ENCODE measurements around the gene CPO.
"Not testable (repeated sequence)": the region's sequence is repeated elsewhere in the genome, so short reads cannot be mapped to it uniquely, and the experiment has no call there.

The CPO gene

DNA sequence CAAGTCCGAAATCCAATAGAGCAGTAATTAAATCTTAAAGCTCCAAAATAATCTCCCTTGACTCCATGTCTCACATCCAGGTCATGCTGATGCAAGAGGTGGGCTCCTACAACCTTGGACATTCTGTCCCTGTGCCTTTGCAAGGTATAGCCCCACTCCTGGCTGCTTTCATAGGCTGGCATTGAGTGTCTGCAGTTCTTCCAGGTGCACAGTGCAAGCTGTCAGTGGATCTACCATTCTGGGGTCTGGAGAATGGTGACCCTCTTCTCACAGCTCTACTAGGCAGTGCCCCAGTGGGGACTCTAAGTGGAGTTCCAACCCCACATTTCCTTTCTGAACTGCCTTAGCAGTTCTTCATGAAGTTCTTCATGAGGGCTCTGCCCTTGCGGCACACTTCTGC is 14.1 kb downstream of the CPO start:
- H3K4me3 ChIP-seq (ENCODE audit: low read length); H3K4me1 ChIP-seq (ENCODE audit: insufficient read depth, low read length); H3K36me3 ChIP-seq (ENCODE audit: insufficient read depth, low read length); H2AFZ ChIP-seq (ENCODE audit: low read depth, low read length): not testable (repeated sequence)
- peaks cover 13% of the 10 kb centered on the region for H3K27me3 ChIP-seq (ENCODE audit: insufficient read depth, low read length)
- H3K9me3 ChIP-seq (ENCODE audit: low read length), result peaks cover 13% of the 10 kb centered on the region

DNA sequence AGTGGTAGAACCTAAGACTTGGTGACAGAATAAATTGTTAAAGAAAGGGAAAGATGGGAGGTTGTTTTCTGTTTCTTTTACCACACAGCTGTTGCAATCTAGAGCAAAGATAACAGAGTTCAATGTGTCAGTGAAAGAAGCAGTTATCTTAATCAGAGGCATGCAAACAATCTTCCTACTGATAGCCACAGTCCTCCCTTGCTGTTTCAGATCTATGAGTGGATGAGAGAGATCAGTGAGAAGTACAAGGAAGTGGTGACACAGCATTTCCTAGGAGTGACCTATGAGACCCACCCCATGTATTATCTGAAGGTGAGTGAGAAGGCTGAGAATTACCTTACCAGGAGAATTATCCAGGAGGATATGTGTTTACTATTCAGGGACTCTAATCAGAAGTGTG is 15.9 kb downstream of the CPO start:
- H3K36me3 ChIP-seq (ENCODE audit: insufficient read depth, low read length), result no peaks in the 10 kb centered on the region
- H3K4me1 ChIP-seq (ENCODE audit: insufficient read depth, low read length), result no peaks in the 10 kb centered on the region
- peaks cover 10% of the 10 kb centered on the region for H3K9me3 ChIP-seq (ENCODE audit: low read length)
- H3K27me3 ChIP-seq (ENCODE audit: insufficient read depth, low read length), result peaks cover 21% of the 10 kb centered on the region
- H3K4me3 ChIP-seq (ENCODE audit: low read length), result no peak overlapping the region
- H2AFZ ChIP-seq (ENCODE audit: low read depth, low read length), result no peak overlapping the region

DNA sequence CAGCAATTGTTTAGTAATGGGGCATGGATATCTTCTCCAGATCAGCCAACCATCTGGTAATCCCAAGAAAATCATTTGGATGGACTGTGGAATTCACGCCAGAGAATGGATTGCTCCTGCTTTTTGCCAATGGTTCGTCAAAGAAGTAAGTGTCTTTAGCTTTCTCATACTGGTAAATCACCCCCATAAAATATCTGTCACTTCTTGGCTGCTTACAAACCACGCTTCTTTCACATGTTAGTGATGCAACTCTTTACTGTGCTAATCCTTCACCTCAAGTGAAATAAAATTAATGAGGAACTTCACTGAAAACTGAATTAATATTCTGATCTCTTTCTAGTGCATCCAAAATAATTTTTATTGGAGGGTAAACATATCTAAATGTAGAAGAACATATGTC is 18.9 kb downstream of the CPO start:
- Histone ChIP-seq H3K27me3 (ENCODE audit: insufficient read depth, low read length) (peaks cover 49% of the 10 kb centered on the region), H3K9me3 (ENCODE audit: low read length) (peaks cover 7% of the 10 kb centered on the region), H3K4me3 (ENCODE audit: low read length) (no peak overlapping the region), H3K36me3 (ENCODE audit: insufficient read depth, low read length) (no peaks in the 10 kb centered on the region), H3K4me1 (ENCODE audit: insufficient read depth, low read length) (no peaks in the 10 kb centered on the region), H2AFZ (ENCODE audit: low read depth, low read length) (no peak overlapping the region)

DNA sequence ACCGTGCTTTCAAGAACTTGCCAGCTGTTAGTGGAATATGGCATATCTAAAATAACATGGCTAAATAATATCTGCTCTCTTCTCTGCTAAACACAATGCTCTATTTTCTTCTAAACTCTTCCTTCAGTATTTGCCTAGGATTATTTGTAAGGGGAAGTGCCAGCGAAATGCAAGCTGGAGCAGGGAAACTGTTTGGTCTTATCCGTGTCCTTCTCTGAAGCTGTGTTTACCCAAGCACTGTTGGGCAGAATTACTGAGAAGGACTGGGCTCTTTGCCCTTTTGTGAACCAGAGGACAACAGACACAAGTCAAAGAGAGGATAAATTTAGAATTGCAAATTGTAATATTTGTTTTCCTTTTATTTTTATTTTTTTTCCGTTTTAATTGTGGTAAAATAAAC is 23.6 kb downstream of the CPO start:
- Histone ChIP-seq H3K4me3 (ENCODE audit: low read length) (no peak overlapping the region), H2AFZ (ENCODE audit: low read depth, low read length) (no peak overlapping the region), H3K36me3 (ENCODE audit: insufficient read depth, low read length) (no peaks in the 10 kb centered on the region), H3K27me3 (ENCODE audit: insufficient read depth, low read length) (peaks cover 81% of the 10 kb centered on the region), H3K9me3 (ENCODE audit: low read length) (peaks cover 4% of the 10 kb centered on the region), H3K4me1 (ENCODE audit: insufficient read depth, low read length) (no peaks in the 10 kb centered on the region)

DNA sequence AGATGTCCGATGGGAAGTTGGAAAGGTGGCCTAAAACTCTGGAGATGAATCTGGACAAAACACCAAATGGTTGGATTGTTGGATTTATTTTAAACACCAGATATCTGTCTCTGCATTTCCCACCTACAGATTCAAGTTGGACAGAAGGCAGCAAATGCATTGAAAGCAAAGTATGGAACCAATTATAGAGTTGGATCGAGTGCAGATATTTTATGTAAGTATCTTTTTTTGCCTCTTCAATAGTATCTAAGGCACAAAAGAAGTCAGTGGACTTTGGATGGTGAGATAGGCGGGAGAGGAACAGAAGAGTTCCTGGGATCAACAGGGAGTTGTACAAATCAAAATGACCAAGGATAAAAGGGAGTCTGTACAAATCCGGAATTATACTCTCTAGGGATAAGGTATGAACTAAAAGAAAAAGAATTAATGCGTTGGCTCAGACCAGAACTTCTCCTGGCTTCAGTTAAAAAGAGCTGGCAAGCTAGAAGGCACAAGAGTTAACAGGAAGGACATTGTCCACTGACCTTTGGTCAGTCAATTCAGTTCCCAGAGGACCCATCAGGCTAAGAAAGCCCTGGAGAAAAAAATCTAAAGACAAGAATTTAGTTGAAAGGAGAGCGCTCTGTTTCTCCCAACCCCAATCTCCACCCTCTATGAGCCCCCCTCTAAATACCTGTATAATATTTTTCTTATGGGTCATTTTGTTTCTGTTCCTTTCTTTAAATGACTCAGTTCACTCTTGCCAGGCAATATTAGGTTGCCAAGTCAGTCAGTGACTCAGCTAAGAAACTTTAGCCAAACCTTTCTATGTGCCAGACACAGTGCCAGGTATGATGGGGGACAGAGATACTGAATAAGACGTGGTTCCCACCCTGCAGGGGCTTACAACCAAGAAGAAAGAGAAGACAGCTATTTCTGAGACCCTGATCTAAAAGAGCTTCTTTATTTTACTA is 29.1 kb downstream of the CPO start:
- H3K4me1 ChIP-seq (ENCODE audit: insufficient read depth, low read length), result peaks cover 7% of the 10 kb centered on the region
- peaks cover 11% of the 10 kb centered on the region for H3K9me3 ChIP-seq (ENCODE audit: low read length)
- peaks cover 82% of the 10 kb centered on the region for H3K27me3 ChIP-seq (ENCODE audit: insufficient read depth, low read length)
- H3K36me3 ChIP-seq (ENCODE audit: insufficient read depth, low read length), result no peaks in the 10 kb centered on the region
- H3K4me3 ChIP-seq (ENCODE audit: low read length), result no peak overlapping the region
- no peak overlapping the region for H2AFZ ChIP-seq (ENCODE audit: low read depth, low read length)

DNA sequence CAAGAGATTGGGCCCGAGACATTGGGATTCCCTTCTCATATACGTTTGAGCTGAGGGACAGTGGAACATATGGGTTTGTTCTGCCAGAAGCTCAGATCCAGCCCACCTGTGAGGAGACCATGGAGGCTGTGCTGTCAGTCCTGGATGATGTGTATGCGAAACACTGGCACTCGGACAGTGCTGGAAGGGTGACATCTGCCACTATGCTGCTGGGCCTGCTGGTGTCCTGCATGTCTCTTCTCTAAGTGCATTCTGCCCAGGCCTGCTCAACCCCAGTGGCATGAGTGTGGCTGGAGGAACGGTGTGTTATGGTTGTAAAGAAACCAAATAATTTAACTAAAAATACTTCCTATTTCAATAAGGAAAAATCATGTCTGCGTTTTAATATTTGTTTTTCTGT is 29.9 kb downstream of the CPO start:
- no peak overlapping the region for H3K4me3 ChIP-seq (ENCODE audit: low read length)
- H3K27me3 ChIP-seq (ENCODE audit: insufficient read depth, low read length), result peaks cover 83% of the 10 kb centered on the region
- no peaks in the 10 kb centered on the region for H3K36me3 ChIP-seq (ENCODE audit: insufficient read depth, low read length)
- no peak overlapping the region for H2AFZ ChIP-seq (ENCODE audit: low read depth, low read length)
- peaks cover 7% of the 10 kb centered on the region for H3K4me1 ChIP-seq (ENCODE audit: insufficient read depth, low read length)
- peaks cover 11% of the 10 kb centered on the region for H3K9me3 ChIP-seq (ENCODE audit: low read length)

DNA sequence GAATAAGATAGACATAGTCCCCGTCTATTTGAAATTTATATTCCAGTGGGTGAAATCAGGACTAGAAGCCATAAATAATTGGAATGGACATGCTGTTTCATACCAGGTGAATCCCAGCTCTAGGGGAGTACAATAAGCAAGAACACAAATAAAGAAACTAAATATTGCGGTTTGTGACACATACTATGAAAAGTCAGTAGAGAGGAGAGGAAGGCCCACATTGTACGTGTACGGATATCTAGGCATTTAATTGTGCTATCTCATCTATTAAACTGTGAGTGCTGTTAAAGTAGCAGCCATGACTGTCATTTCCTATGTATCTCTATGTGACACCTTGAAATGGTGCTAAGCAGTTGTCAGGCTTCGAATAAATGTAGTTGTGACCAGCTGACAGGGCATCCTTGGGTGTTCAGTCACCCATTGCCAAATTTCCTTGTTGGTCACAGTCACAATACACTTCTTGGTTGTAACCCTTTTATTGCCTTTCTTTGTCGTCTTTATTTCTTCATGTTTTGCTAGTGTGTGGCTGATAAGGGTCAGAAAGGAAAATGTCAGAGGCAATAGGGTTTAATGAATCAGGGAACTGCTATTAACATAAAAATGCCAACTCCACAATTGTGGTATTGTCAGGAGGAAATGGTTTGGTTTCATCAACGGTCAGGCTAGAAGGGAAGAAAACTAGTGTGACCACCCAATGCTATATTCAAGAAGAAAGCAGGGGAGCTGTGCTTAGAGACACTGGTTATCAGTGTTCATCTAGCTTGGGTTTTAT is 31.5 kb downstream of the CPO start:
- Histone ChIP-seq H3K4me1 (ENCODE audit: insufficient read depth, low read length) (peaks cover 7% of the 10 kb centered on the region), H2AFZ (ENCODE audit: low read depth, low read length) (no peak overlapping the region), H3K9me3 (ENCODE audit: low read length) (peaks cover 18% of the 10 kb centered on the region), H3K4me3 (ENCODE audit: low read length) (no peak overlapping the region), H3K27me3 (ENCODE audit: insufficient read depth, low read length) (peaks cover 80% of the 10 kb centered on the region), H3K36me3 (ENCODE audit: insufficient read depth, low read length) (no peaks in the 10 kb centered on the region)

DNA sequence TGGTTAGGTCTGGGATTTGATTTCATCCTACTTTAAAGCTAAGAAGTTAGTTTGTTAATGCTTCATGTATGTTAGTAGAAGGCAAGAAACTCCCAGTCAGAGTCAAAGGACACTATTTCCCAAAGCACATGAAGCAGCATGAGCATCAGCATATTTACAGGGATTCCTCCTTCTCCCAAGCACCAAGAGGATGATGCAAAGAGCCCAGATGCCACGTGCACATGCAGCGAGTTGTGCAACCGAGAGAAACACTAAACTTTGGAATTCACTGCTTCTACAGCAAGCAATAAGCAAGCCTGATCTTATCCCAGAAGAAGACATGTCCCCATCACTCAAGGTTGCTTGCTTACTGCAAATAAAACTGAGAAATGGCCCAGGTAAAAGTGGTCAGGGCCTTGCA is 32.5 kb downstream of the CPO start:
- Histone ChIP-seq H3K4me3 (ENCODE audit: low read length) (no peak overlapping the region), H3K36me3 (ENCODE audit: insufficient read depth, low read length) (no peaks in the 10 kb centered on the region), H2AFZ (ENCODE audit: low read depth, low read length) (no peak overlapping the region), H3K27me3 (ENCODE audit: insufficient read depth, low read length) (peaks cover 80% of the 10 kb centered on the region), H3K4me1 (ENCODE audit: insufficient read depth, low read length) (peaks cover 7% of the 10 kb centered on the region), H3K9me3 (ENCODE audit: low read length) (peaks cover 21% of the 10 kb centered on the region)

DNA sequence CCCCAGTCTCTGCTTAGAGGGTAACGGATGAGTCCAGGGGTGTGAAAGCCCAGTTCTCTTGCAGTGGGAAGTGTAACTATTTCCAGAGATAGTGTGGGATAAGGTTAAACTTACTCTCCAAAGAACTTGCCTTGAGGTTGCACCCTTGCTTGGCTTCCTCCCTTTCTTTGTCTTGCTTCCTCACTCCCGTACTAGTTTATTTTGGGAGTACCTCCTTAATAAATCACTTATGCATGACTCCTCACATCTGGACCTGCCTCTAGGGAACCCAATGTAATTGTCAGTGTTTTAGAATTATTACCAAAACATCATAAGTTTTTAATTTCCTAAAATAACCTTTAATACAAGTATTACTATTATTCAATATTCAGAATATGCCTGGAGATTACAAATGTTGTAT is 35.2 kb downstream of the CPO start:
- H3K9me3 ChIP-seq (ENCODE audit: low read length), result peaks cover 16% of the 10 kb centered on the region
- no peak overlapping the region for H2AFZ ChIP-seq (ENCODE audit: low read depth, low read length)
- peaks cover 7% of the 10 kb centered on the region for H3K4me1 ChIP-seq (ENCODE audit: insufficient read depth, low read length)
- peaks cover 69% of the 10 kb centered on the region for H3K27me3 ChIP-seq (ENCODE audit: insufficient read depth, low read length)
- no peaks in the 10 kb centered on the region for H3K36me3 ChIP-seq (ENCODE audit: insufficient read depth, low read length)
- no peak overlapping the region for H3K4me3 ChIP-seq (ENCODE audit: low read length)

DNA sequence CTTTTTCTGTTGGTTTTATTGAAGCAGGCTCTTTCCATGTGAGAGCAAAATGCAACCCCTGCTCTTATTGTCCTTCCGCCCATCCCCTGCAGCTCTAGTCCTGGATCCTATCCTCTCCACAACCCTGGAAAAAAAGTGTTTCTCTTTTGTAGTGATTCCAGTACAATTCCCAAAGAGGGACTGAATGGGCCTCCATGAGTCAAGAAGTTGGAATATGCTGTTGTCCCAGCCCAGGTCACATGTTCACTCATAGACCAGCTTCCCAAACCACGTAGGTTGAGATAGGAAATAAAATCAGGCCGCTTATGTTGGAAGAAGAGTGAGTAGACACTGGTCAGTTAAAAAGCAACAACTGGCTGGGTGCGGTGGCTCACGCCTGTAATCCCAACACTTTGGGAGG is 39.4 kb downstream of the CPO start:
- H3K4me1 ChIP-seq (ENCODE audit: insufficient read depth, low read length), result peaks cover 8% of the 10 kb centered on the region
- H3K36me3 ChIP-seq (ENCODE audit: insufficient read depth, low read length), result no peaks in the 10 kb centered on the region
- peaks cover 13% of the 10 kb centered on the region for H3K9me3 ChIP-seq (ENCODE audit: low read length)
- no peak overlapping the region for H3K4me3 ChIP-seq (ENCODE audit: low read length)
- H2AFZ ChIP-seq (ENCODE audit: low read depth, low read length), result no peak overlapping the region
- peaks cover 53% of the 10 kb centered on the region for H3K27me3 ChIP-seq (ENCODE audit: insufficient read depth, low read length)

DNA sequence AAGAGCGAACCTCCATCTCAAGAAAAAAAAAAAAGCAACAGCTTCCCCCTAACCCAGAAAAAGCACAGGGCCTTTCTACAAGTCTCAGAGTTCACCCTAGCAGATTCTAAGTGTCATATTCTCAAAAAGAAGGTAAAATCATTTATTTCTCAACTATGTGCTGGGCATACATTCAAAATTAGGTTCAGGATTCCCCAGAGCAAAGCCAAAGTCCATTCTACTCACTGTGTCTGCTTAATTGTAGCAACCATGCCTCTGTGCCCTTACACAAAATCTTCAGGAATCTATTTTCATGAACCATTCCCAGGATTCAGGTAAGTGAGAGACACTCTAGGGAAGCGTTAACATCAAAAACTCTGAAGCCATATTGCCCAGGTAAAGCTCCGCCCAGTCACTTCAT is 40.0 kb downstream of the CPO start:
- Histone ChIP-seq H3K4me3 (ENCODE audit: low read length) (no peak overlapping the region), H3K36me3 (ENCODE audit: insufficient read depth, low read length) (no peaks in the 10 kb centered on the region), H3K4me1 (ENCODE audit: insufficient read depth, low read length) (peaks cover 8% of the 10 kb centered on the region), H3K27me3 (ENCODE audit: insufficient read depth, low read length) (peaks cover 47% of the 10 kb centered on the region), H3K9me3 (ENCODE audit: low read length) (peaks cover 10% of the 10 kb centered on the region), H2AFZ (ENCODE audit: low read depth, low read length) (no peak overlapping the region)

DNA sequence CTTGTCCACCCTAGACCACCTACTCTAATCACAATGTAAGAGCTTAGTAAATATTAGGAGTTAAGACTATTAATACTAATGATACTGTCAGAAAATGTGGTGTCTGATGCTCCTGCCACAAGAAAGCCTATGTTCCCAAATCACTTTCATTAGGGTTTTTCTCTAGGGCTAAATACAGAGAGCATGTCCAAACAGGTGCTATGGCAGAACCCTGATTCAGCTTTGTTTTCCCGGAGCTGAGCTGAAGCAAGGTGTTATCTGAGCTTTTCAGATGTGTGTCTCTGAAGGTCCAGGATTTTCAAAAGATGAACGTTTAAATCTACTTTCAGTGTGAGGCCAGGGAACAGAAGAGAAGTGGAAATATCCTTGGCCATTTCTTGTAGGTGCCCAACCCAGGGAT is 40.6 kb downstream of the CPO start:
- peaks cover 10% of the 10 kb centered on the region for H3K9me3 ChIP-seq (ENCODE audit: low read length)
- no peak overlapping the region for H2AFZ ChIP-seq (ENCODE audit: low read depth, low read length)
- H3K4me1 ChIP-seq (ENCODE audit: insufficient read depth, low read length), result peaks cover 8% of the 10 kb centered on the region
- H3K27me3 ChIP-seq (ENCODE audit: insufficient read depth, low read length), result peaks cover 43% of the 10 kb centered on the region
- H3K36me3 ChIP-seq (ENCODE audit: insufficient read depth, low read length), result no peaks in the 10 kb centered on the region
- no peak overlapping the region for H3K4me3 ChIP-seq (ENCODE audit: low read length)

DNA sequence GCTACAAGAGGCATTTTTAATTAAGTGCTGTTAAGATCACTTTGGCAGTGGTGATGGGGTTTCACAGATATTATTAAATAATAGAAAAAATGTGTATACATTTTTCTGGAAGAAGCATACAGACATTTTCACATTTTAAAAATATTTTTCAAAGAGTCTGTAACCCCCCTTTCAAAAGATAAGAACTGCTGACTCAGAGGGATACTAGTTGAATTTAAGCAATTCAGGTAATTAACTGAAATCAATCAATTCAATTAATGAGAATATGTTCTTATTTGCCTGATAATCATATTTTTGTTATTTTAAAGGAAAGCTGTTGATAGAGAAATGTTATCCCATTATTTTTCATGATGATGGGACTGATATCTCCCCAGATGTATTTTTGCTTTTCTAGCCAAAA is 41.1 kb downstream of the CPO start:
- H3K9me3 ChIP-seq (ENCODE audit: low read length), result peaks cover 7% of the 10 kb centered on the region

More for the DNA sequence above, 41.1 kb downstream of the CPO start:
- Histone ChIP-seq H3K27me3 (ENCODE audit: insufficient read depth, low read length) (peaks cover 40% of the 10 kb centered on the region), H2AFZ (ENCODE audit: low read depth, low read length) (no peak overlapping the region), H3K4me1 (ENCODE audit: insufficient read depth, low read length) (peaks cover 8% of the 10 kb centered on the region), H3K36me3 (ENCODE audit: insufficient read depth, low read length) (no peaks in the 10 kb centered on the region), H3K4me3 (ENCODE audit: low read length) (no peak overlapping the region)

Measured in neuron (in vitro differentiated cells).